ENCODE results near the gene ZEB2. TPM values are rescaled to one million over a fixed set of nuclear protein-coding genes. Genes with fewer than 3 reads are reported as not detected.

Gene ZEB2
- total and polyA plus RNA-seq, 2 donors (not counting 3 experiments of a cell fraction or from before 2014, with no cell fraction given): 17.9 to 49.6 TPM

- no peak for TF ChIP-seq FOS (IDR thresholded peaks at IDR 0.05; ENCODE audit: borderline replicate concordance, insufficient read depth, low read length)
- dilution Hi-C loops (cut with MboI; ENCODE audit: extremely low pct_ligation_motif_present, low sequenced_read_pairs) (no loop called here), intact Hi-C loops (cut with micrococcal nuclease) (no loop called here)
- DNase-seq (ENCODE audit: low read depth, low spot score): no peak
- no peaks in the 10 kb centered on the region for H4K20me1 ChIP-seq (replicated peaks; ENCODE audit: control insufficient read depth, extremely low read depth, insufficient read depth, low read length)
- peak overlapping the region; percentile 61 for H3K27ac ChIP-seq (ENCODE audit: insufficient read depth, low read depth, low read length)
- no peak overlapping the region for H3K4me3 ChIP-seq (replicated peaks in 1 of 3; ENCODE audit: insufficient read depth in 1 of 3, low read depth in 1 of 3, low read length in 3 of 3)
- CTCF ChIA-PET: no interaction called here
- peaks cover 32% of the 10 kb centered on the region for H3K4me1 ChIP-seq (ENCODE audit: control insufficient read depth, extremely low read depth, insufficient read depth, low read length)
- no peak overlapping the region for H3K4me2 ChIP-seq (ENCODE audit: insufficient read depth, low read length)
- no peaks in the 10 kb centered on the region for H3K27me3 ChIP-seq (ENCODE audit: control insufficient read depth in 2 of 2, insufficient read depth in 2 of 2, low read length in 2 of 2)
- BruUV-seq (replicated peaks): no TSS peak
- no peaks in the 10 kb centered on the region for H3K9me3 ChIP-seq (replicated peaks; ENCODE audit: control insufficient read depth, insufficient read depth, low read length)
- peak overlapping the region; percentile 8 for H3K9ac ChIP-seq (replicated peaks; ENCODE audit: extremely low read depth, insufficient read depth, low read length)
- no peak for FAIRE-seq
- no peaks in the 10 kb centered on the region for H3K9me1 ChIP-seq (replicated peaks; ENCODE audit: control insufficient read depth, extremely low read depth, insufficient read depth, low read length)
- no peaks in the 10 kb centered on the region for H3K79me2 ChIP-seq (ENCODE audit: control insufficient read depth, insufficient read depth, low read length)
- H3K36me3 ChIP-seq (ENCODE audit: control insufficient read depth in 2 of 2, extremely low read depth in 1 of 2, insufficient read depth in 2 of 2, low read length in 2 of 2): no peaks in the 10 kb centered on the region
- POLR2A ChIA-PET: no interaction called here
- peak overlapping the region; percentile 1 for H2AFZ ChIP-seq (ENCODE audit: low read depth, low read length)
Measured at GRCh38 chr2:144348846-144349245, 171.1 kb downstream of the ZEB2 start.

GRCh38 chr2:144346229-144346628 is 173.7 kb downstream of the ZEB2 start:
- Histone ChIP-seq H3K4me1 (ENCODE audit: control insufficient read depth, extremely low read depth, insufficient read depth, low read length) (peaks cover 32% of the 10 kb centered on the region), H3K9me1 (replicated peaks; ENCODE audit: control insufficient read depth, extremely low read depth, insufficient read depth, low read length) (no peaks in the 10 kb centered on the region), H3K9me3 (replicated peaks; ENCODE audit: control insufficient read depth, insufficient read depth, low read length) (no peaks in the 10 kb centered on the region), H3K36me3 (ENCODE audit: control insufficient read depth in 2 of 2, extremely low read depth in 1 of 2, insufficient read depth in 2 of 2, low read length in 2 of 2) (no peaks in the 10 kb centered on the region), H2AFZ (ENCODE audit: low read depth, low read length) (no peak overlapping the region), H4K20me1 (replicated peaks; ENCODE audit: control insufficient read depth, extremely low read depth, insufficient read depth, low read length) (no peaks in the 10 kb centered on the region), H3K79me2 (ENCODE audit: control insufficient read depth, insufficient read depth, low read length) (no peaks in the 10 kb centered on the region), H3K27ac (ENCODE audit: insufficient read depth, low read depth, low read length) (no peak overlapping the region), H3K4me2 (ENCODE audit: insufficient read depth, low read length) (no peak overlapping the region), H3K27me3 (ENCODE audit: control insufficient read depth in 2 of 2, insufficient read depth in 2 of 2, low read length in 2 of 2) (no peaks in the 10 kb centered on the region), H3K4me3 (replicated peaks in 1 of 3; ENCODE audit: insufficient read depth in 1 of 3, low read depth in 1 of 3, low read length in 3 of 3) (no peak overlapping the region), H3K9ac (replicated peaks; ENCODE audit: extremely low read depth, insufficient read depth, low read length) (no peak overlapping the region)
- dilution Hi-C loops (cut with MboI; ENCODE audit: extremely low pct_ligation_motif_present, low sequenced_read_pairs): no loop called here
- ChIA-PET CTCF (no interaction called here), POLR2A (no interaction called here)
- BruUV-seq (replicated peaks): no TSS peak
- no peak for TF ChIP-seq MYC (IDR thresholded peaks at IDR 0.05; ENCODE audit: low read depth, low read length)
- no peak for TF ChIP-seq JUN (IDR thresholded peaks at IDR 0.05; ENCODE audit: borderline replicate concordance, insufficient read depth, insufficient read length, low read depth)
- no peak for TF ChIP-seq CTCF (IDR thresholded peaks at IDR 0.05; ENCODE audit: extremely low read depth in 1 of 2, insufficient read depth in 1 of 2, low read depth in 1 of 2, low read length in 2 of 2)
- no peak for TF ChIP-seq MAX (IDR thresholded peaks at IDR 0.05; ENCODE audit: insufficient read depth, insufficient read length)
- TF ChIP-seq EZH2 (IDR thresholded peaks at IDR 0.05; ENCODE audit: borderline replicate concordance, low read depth, low read length, severe bottlenecking): no peak
- TF ChIP-seq GATA2 (IDR thresholded peaks at IDR 0.05; ENCODE audit: insufficient read depth, insufficient read length, low read depth, low read length): no peak
- no peak for TF ChIP-seq FOS (IDR thresholded peaks at IDR 0.05; ENCODE audit: borderline replicate concordance, insufficient read depth, low read length)
- no peak for TF ChIP-seq POLR2AphosphoS5 (IDR thresholded peaks at IDR 0.05; ENCODE audit: insufficient read depth, low read depth, low read length)
- TF ChIP-seq POLR2A (IDR thresholded peaks at IDR 0.05; ENCODE audit: low read depth, low read length): no peak
- FAIRE-seq (no peak), DNase-seq (ENCODE audit: low read depth, low spot score) (no peak)
- intact Hi-C loops (cut with micrococcal nuclease): no loop called here

Data from endothelial cell of umbilical vein (primary cell).